HG03432 (cell line): ENCODE results near the gene OR11H7.
"Not testable (repeated sequence)": the region's sequence is repeated elsewhere in the genome, so short reads cannot be mapped to it uniquely, and the experiment has no call there.

Experiments
- ATAC-seq: cut with Tn5 transposase; IDR thresholded peaks from one replicate; pipeline ENCODE4 v1.9.1; 2021; ENCODE audit warnings: mild to moderate bottlenecking, moderate library complexity; ENCODE audit not compliant: unreplicated experiment

The OR11H7 gene

DNA sequence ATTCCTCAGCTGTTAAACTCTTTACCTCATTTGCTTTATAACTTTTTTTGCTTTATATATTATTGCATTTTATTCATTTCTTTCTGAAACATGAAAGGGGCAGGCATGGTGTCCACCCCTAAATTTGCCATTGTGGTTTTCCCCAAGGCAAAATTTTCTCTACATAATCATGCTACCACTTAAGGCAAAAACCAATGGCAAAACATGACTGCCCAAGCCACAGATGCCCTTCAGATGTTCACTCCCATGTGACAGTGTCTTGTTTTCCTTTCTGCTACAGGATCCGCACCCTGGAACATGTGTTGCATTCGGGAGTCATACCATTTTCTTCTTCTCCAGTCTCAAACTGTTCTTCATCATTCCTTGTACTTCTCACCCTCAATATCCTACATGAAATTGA lies 48.6 kb downstream of the OR11H7 start:
- no peak for ATAC-seq

GRCh38 chr14:20278414-20278813 lies 49.6 kb downstream of the OR11H7 start:
- ATAC-seq: no peak

- not testable (repeated sequence) for ATAC-seq
These were observed 51.5 kb downstream of the OR11H7 start for GRCh38 chr14:20280265-20280664.
